Thyroid gland (tissue), 4 donors: ENCODE results near the gene IL22RA1. TPM values are rescaled to one million over a fixed set of nuclear protein-coding genes. Genes with fewer than 3 reads are reported as not detected.

Experiments used
- DNase-seq, 2 donors: peaks; one replicate each; pipeline ENCODE4 v3.0.0-alpha.2; 2019
- H3K27ac ChIP-seq, 3 donors: fragments of 200-600 bp; sonication (generic); 1 replicate in 2 of 3; 2 replicates in 1 of 3; pipeline ENCODE4 v1.5.1; 2016 to 2019; ENCODE audit warnings: mild to moderate bottlenecking in 1 of 3, moderate library complexity in 1 of 3
- H3K27me3 ChIP-seq: fragments of 200-600 bp; sonication (generic); one replicate; pipeline ENCODE4 v1.5.1; 2019
- H3K36me3 ChIP-seq, 2 donors: fragments of 200-600 bp; sonication (generic); one replicate each; pipeline ENCODE4 v1.5.1; 2016 to 2019
- H3K4me1 ChIP-seq, 2 donors: fragments of 200-600 bp; sonication (generic); one replicate each; pipeline ENCODE4 v1.5.1; 2017 to 2019
- H3K4me3 ChIP-seq, 3 donors: fragments of 200-600 bp; sonication (generic); replicated peaks in 1 of 3; 1 replicate in 2 of 3; 2 replicates in 1 of 3; pipeline ENCODE4 v1.5.1; 2016; ENCODE audit warnings: mild to moderate bottlenecking in 1 of 3
- H3K9me3 ChIP-seq: fragments of 200-600 bp; sonication (generic); one replicate; pipeline ENCODE4 v1.5.1; 2017
- POLR2A ChIP-seq, 2 donors: fragments of 450-650 bp; IDR thresholded peaks; one replicate each; pipeline ENCODE4 v1.6.1; 2017; ENCODE audit warnings: antibody characterized with exemption in 2 of 2, mild to moderate bottlenecking in 2 of 2, moderate library complexity in 1 of 2
- WGBS, 2 donors: methylation state at CpG; one replicate each; pipeline ENCODE4 v1.1.5; 2017; 5-methylcytosine and 5-hydroxymethylcytosine counted together
- intact Hi-C: fragments of 100-400 bp; cut with DNase I; formaldehyde crosslinking; loops from one replicate; pipeline ENCODE4 v1.15.1; 2023
- total RNA-seq, 4 donors: library from RNA; depleted of rRNA; stranded (reverse); fragments of >200 nt; gene quantifications; one replicate each; pipeline ENCODE4 v1.2.3, GENCODE V29; 2016
- TF ChIP-seq, protein P1 (sequence below), 6 experiments: fragments of 200-600 bp in 3 of 6; fragments of 450-650 bp in 3 of 6; sonication (generic) in 3 of 6; IDR thresholded peaks; one replicate each; pipeline ENCODE4 v1.5.1; 2016 to 2019; ENCODE audit warnings: antibody characterized with exemption in 6 of 6, mild to moderate bottlenecking in 2 of 6, inconsistent platforms in 1 of 6, moderate library complexity in 1 of 6

The IL22RA1 gene
- total RNA-seq, 4 donors from 2014 or later, result 1.1 TPM; not detected in 3

DNA sequence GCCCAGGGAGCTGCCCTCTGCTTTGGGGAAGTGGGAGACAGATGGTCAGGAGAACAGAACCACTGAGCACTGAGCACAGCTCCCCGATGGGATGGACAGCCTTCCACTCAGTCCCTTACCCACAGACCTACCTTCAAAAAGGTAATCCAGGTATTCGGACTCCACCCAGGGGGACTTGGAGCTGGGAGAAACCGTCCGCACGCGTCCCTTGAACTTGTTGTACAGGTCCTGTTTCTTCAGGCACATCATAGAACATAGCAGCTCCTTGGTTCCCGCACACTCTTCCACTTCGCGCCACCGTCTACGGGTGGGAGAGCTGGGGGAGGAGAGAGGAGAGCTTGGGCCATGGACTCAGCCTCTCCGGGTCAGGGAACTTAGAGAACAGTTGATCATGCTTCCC is 26.3 kb upstream of the IL22RA1 start:
- intact Hi-C loops, result no loop called here
- Histone ChIP-seq H3K4me1 (peaks cover 0 to under 1% of the 10 kb centered on the region in 2 donors), H3K27ac (no peak overlapping the region), H3K4me3 (no peak overlapping the region), H3K36me3 (peaks cover 0 to 3% of the 10 kb centered on the region in 2 donors), H3K9me3 (no peaks in the 10 kb centered on the region), H3K27me3 (no peaks in the 10 kb centered on the region)
- no peak for DNase-seq
- 90 to 96% methylated on average over 12 of the region's 12 CpGs for WGBS, 2 donors
- TF ChIP-seq, protein P1, sequence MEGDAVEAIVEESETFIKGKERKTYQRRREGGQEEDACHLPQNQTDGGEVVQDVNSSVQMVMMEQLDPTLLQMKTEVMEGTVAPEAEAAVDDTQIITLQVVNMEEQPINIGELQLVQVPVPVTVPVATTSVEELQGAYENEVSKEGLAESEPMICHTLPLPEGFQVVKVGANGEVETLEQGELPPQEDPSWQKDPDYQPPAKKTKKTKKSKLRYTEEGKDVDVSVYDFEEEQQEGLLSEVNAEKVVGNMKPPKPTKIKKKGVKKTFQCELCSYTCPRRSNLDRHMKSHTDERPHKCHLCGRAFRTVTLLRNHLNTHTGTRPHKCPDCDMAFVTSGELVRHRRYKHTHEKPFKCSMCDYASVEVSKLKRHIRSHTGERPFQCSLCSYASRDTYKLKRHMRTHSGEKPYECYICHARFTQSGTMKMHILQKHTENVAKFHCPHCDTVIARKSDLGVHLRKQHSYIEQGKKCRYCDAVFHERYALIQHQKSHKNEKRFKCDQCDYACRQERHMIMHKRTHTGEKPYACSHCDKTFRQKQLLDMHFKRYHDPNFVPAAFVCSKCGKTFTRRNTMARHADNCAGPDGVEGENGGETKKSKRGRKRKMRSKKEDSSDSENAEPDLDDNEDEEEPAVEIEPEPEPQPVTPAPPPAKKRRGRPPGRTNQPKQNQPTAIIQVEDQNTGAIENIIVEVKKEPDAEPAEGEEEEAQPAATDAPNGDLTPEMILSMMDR (IDR thresholded peaks at IDR 0.05), result no peak
- TF ChIP-seq POLR2A (IDR thresholded peaks at IDR 0.05), result no peak

- WGBS, 2 donors, result 87 to 90% methylated on average over 7 of the region's 7 CpGs
Observed at GRCh38 chr1:24168245-24168644, 25.3 kb upstream of the IL22RA1 start.

GRCh38 chr1:24167008-24167407 is 24.1 kb upstream of the IL22RA1 start:
- DNase-seq, result no peak
- intact Hi-C loops, result no loop called here

More at GRCh38 chr1:24168245-24168644, 25.3 kb upstream of the IL22RA1 start:
- no peaks in the 10 kb centered on the region for H3K27me3 ChIP-seq
- peaks cover 0 to 3% of the 10 kb centered on the region in 2 donors for H3K4me1 ChIP-seq
- no peaks in the 10 kb centered on the region for H3K9me3 ChIP-seq
- DNase-seq, result no peak
- H3K36me3 ChIP-seq, result peaks cover 0 to 3% of the 10 kb centered on the region in 2 donors
- no peak overlapping the region for H3K4me3 ChIP-seq
- TF ChIP-seq, protein P1 (IDR thresholded peaks at IDR 0.05), result no peak
- TF ChIP-seq POLR2A (IDR thresholded peaks at IDR 0.05), result no peak
- no peak overlapping the region for H3K27ac ChIP-seq
- intact Hi-C loops, result no loop called here

DNA sequence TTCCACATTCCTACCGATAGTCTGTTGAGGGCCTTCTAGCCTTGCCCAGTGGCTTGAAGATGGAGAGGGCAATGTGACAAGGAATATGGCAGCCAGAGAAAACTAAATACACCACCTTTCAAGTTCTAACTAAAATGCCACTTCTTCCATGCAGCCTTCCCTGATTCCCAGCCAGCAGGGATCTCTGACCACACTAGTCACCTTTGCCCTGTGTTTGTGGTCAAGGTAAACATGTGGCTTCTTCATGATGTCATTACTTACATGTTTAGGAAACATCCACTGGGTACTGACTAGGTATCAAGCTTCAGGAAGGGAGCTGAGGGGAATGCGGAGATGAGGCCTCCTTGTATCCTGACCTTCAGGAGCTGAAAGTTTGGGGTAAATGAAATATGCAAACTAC is 22.6 kb upstream of the IL22RA1 start:
- H3K36me3 ChIP-seq, result peaks cover 0 to 3% of the 10 kb centered on the region in 2 donors
- WGBS, 2 donors, result 83 to 96% methylated on average over 2 of the region's 2 CpGs
- DNase-seq, result no peak
- peaks cover 0 to 3% of the 10 kb centered on the region in 2 donors for H3K4me1 ChIP-seq
- H3K4me3 ChIP-seq, result no peak overlapping the region
- H3K9me3 ChIP-seq, result no peaks in the 10 kb centered on the region
- no peaks in the 10 kb centered on the region for H3K27me3 ChIP-seq
- no peak overlapping the region for H3K27ac ChIP-seq
- TF ChIP-seq, protein P1 (IDR thresholded peaks at IDR 0.05), result no peak
- no peak for TF ChIP-seq POLR2A (IDR thresholded peaks at IDR 0.05)
- intact Hi-C loops, result no loop called here

More at GRCh38 chr1:24167008-24167407, 24.1 kb upstream of the IL22RA1 start:
- TF ChIP-seq, protein P1 (IDR thresholded peaks at IDR 0.05), result no peak
- no peak for TF ChIP-seq POLR2A (IDR thresholded peaks at IDR 0.05)
- Histone ChIP-seq H3K4me1 (peaks cover 0 to 3% of the 10 kb centered on the region in 2 donors), H3K27me3 (no peaks in the 10 kb centered on the region), H3K27ac (no peak overlapping the region), H3K4me3 (no peak overlapping the region), H3K9me3 (no peaks in the 10 kb centered on the region), H3K36me3 (peaks cover 0 to 3% of the 10 kb centered on the region in 2 donors)
- 64 to 68% methylated on average over 4 of the region's 4 CpGs for WGBS, 2 donors

DNA sequence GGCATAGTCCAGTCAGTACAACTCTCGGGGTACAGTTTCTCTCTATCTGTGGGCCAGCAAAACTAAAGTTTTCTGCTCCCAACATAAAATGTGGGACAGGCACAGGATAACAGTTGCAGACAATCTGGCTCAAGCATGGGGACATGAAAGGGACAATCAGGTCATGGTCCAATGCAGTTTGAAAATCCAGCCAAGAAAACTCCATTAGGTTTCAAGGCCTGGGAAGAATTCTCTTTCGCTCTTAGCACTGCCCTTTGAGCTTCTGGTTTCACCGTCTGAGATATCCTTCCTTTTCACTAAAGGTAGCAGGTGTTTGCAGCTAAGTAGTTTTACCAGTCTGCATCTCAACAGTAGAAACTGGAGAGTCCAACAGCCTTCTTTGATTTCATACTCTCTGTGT is 21.1 kb upstream of the IL22RA1 start:
- no peak for TF ChIP-seq POLR2A (IDR thresholded peaks at IDR 0.05)
- TF ChIP-seq, protein P1 (IDR thresholded peaks at IDR 0.05), result no peak
- WGBS, 2 donors, result 60 to 75% methylated on average over 3 of the region's 3 CpGs
- no peak overlapping the region for H3K27ac ChIP-seq
- no peaks in the 10 kb centered on the region for H3K27me3 ChIP-seq
- H3K4me1 ChIP-seq, result peaks cover 0 to 3% of the 10 kb centered on the region in 2 donors
- peaks cover 0 to 3% of the 10 kb centered on the region in 2 donors for H3K36me3 ChIP-seq
- no peak overlapping the region for H3K4me3 ChIP-seq
- intact Hi-C loops, result no loop called here
- H3K9me3 ChIP-seq, result no peaks in the 10 kb centered on the region
- no peak for DNase-seq
